Measurements from ENCODE around the gene AFDN. TPM values are rescaled to one million over a fixed set of nuclear protein-coding genes. Genes with fewer than 3 reads are reported as not detected.

Gene AFDN
- total RNA-seq, 3 donors from 2014 or later (not counting 1 experiment from before 2014, with no cell fraction given) = 6.3 to 9.3 (median 7.9) TPM

DNA sequence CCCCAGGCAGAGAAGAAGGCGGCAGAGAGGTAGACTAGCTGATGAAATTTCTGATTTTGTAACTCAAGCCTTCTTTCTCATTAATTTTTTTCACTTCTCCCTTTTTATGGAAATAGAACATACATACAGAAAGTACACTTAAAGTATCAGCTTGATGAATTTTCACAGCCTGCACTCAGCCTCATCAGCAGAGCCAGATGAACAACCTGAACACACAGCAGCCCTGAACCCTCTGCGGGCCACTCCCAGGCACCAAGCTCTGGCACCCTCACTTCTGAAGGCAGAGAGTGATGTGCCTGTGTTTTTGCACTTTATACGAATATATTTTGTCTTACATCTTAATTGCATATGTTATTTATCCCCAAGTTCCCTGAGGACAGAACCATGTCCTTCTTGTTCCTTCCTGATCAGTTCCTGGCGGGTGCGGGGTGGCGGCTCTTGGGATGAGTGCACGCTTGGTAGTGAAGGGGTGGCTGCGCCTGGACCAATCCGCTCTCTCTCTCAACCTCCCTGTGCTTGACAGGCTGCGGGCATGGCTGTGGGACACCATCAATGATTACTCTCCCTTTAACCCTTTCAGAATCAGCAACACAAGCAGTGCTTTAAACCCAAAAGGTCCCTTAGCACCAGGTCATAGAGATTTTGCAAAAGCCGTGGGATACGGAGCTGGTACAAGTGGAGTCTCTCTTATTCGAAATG is 34.8 kb upstream of the AFDN start:
- H3K4me3 Mint-ChIP-seq = no peak overlapping the region
- Histone ChIP-seq H3K4me1 (ENCODE audit: control insufficient read depth, insufficient read depth, low read length) (peaks cover 5% of the 10 kb centered on the region), H3K4me3 (ENCODE audit: low read length) (no peak overlapping the region), H3K9me3 (ENCODE audit: control insufficient read depth, insufficient read depth, low read length) (no peaks in the 10 kb centered on the region), H3K27ac (ENCODE audit: low read length) (no peak overlapping the region), H3K27me3 (ENCODE audit: control insufficient read depth, insufficient read depth, low read length) (peaks cover 12% of the 10 kb centered on the region), H3K36me3 (ENCODE audit: control insufficient read depth, insufficient read depth, low read length) (no peaks in the 10 kb centered on the region)
- H3K4me1 Mint-ChIP-seq = no peaks in the 10 kb centered on the region
- H3K27ac Mint-ChIP-seq = no peak overlapping the region
- no peaks in the 10 kb centered on the region for H3K36me3 Mint-ChIP-seq
- intact Hi-C loops (cut with micrococcal nuclease) = no loop called here
- DNase-seq (no peak), ATAC-seq (no peak)
- peaks cover 14 to 34% of the 10 kb centered on the region in 2 donors for H3K27me3 Mint-ChIP-seq (ENCODE audit: low read depth in 2 of 2)
- TF ChIP-seq, protein P1, sequence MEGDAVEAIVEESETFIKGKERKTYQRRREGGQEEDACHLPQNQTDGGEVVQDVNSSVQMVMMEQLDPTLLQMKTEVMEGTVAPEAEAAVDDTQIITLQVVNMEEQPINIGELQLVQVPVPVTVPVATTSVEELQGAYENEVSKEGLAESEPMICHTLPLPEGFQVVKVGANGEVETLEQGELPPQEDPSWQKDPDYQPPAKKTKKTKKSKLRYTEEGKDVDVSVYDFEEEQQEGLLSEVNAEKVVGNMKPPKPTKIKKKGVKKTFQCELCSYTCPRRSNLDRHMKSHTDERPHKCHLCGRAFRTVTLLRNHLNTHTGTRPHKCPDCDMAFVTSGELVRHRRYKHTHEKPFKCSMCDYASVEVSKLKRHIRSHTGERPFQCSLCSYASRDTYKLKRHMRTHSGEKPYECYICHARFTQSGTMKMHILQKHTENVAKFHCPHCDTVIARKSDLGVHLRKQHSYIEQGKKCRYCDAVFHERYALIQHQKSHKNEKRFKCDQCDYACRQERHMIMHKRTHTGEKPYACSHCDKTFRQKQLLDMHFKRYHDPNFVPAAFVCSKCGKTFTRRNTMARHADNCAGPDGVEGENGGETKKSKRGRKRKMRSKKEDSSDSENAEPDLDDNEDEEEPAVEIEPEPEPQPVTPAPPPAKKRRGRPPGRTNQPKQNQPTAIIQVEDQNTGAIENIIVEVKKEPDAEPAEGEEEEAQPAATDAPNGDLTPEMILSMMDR (IDR thresholded peaks at IDR 0.05) = no peak
- 87% methylated on average over 12 of the region's 13 CpGs for WGBS (ENCODE audit: insufficient coverage)
- H3K9me3 Mint-ChIP-seq = no peaks in the 10 kb centered on the region

DNA sequence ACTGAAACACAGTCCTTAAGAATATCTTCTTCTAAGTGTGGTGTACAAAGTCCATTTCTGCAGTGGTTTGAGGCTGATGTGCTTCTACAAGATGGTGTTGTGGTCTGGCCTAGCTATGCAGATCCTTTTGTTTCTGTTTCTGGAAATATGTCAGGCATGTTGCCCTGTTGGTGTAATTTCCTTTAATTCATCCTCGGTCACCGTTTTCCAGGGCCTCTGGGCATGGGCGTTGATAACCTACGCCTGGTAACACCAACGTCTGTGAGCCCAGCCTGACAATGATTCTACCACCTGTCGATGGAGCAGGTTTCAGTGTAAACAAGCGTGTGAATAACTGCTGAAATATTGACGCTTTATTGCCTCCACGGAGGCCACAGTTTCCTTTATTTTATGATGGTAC is 33.3 kb upstream of the AFDN start:
- peaks cover 18 to 45% of the 10 kb centered on the region in 2 donors for H3K27me3 Mint-ChIP-seq (ENCODE audit: low read depth in 2 of 2)
- no peak overlapping the region for H3K4me3 Mint-ChIP-seq

DNA sequence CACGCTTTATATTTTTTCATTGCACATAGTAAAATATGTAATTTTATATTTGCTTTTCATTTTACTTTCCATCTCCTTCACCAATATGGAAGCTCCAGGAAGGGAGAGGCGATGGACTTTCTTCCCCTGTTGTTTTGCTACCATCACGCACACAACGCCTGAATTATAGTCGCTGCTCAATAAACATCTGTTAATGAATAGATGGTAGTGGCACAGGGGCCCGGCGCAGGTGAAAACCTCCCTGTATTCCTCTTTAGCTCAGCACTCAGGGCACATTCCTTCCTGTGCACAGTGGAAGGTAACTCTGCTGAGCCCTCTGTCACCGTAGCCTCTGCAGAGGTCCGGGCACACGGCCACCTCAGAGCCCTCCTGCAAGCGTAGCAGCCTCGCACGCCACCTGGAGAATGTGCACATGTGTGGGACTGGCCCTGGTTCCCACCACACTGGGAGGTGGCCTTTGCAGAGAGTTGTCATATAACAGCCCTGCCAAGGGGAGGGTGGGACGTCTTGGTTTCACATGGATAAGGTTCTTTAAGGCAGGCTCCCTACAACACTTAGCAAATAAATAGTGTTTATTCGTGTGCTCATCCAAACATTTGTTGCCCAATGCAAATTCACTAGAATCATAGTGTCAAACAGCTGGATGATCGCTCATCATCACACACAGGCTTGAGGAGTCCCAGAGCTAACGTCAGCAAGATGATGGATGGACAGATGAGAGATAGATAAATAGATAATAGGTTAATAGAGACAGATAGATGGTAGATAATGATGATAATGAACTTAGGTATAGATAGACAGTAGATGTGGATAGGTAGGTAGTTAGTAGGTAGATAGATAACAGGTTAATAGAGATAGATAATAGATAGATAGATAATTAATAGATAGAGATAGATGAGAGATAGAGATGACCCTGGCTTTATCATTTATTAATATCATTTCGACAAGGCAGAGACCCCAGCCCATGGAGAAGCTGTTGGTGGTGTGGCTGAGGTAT is 32.3 kb upstream of the AFDN start:
- ATAC-seq (no peak), DNase-seq (no peak)
- H3K27ac Mint-ChIP-seq = no peak overlapping the region
- Histone ChIP-seq H3K27me3 (ENCODE audit: control insufficient read depth, insufficient read depth, low read length) (peaks cover 17% of the 10 kb centered on the region), H3K9me3 (ENCODE audit: control insufficient read depth, insufficient read depth, low read length) (no peaks in the 10 kb centered on the region), H3K36me3 (ENCODE audit: control insufficient read depth, insufficient read depth, low read length) (no peaks in the 10 kb centered on the region), H3K27ac (ENCODE audit: low read length) (no peak overlapping the region), H3K4me3 (ENCODE audit: low read length) (no peak overlapping the region), H3K4me1 (ENCODE audit: control insufficient read depth, insufficient read depth, low read length) (peaks cover 5% of the 10 kb centered on the region)
- H3K27me3 Mint-ChIP-seq (ENCODE audit: low read depth in 2 of 2) = peaks cover 18 to 49% of the 10 kb centered on the region in 2 donors
- H3K9me3 Mint-ChIP-seq = no peaks in the 10 kb centered on the region
- WGBS (ENCODE audit: insufficient coverage) = 88% methylated on average over 16 of the region's 18 CpGs
- intact Hi-C loops (cut with micrococcal nuclease) = no loop called here
- H3K36me3 Mint-ChIP-seq = no peaks in the 10 kb centered on the region
- no peak overlapping the region for H3K4me3 Mint-ChIP-seq
- TF ChIP-seq, protein P1 (IDR thresholded peaks at IDR 0.05) = no peak
- no peaks in the 10 kb centered on the region for H3K4me1 Mint-ChIP-seq

More for the DNA sequence above, 33.3 kb upstream of the AFDN start:
- Mint-ChIP-seq H3K36me3 (no peaks in the 10 kb centered on the region), H3K27ac (no peak overlapping the region), H3K4me1 (no peaks in the 10 kb centered on the region), H3K9me3 (no peaks in the 10 kb centered on the region)
- Histone ChIP-seq H3K27ac (ENCODE audit: low read length) (no peak overlapping the region), H3K27me3 (ENCODE audit: control insufficient read depth, insufficient read depth, low read length) (peaks cover 17% of the 10 kb centered on the region), H3K9me3 (ENCODE audit: control insufficient read depth, insufficient read depth, low read length) (no peaks in the 10 kb centered on the region), H3K4me1 (ENCODE audit: control insufficient read depth, insufficient read depth, low read length) (peaks cover 5% of the 10 kb centered on the region), H3K36me3 (ENCODE audit: control insufficient read depth, insufficient read depth, low read length) (no peaks in the 10 kb centered on the region), H3K4me3 (ENCODE audit: low read length) (no peak overlapping the region)
- intact Hi-C loops (cut with micrococcal nuclease) = no loop called here
- 64% methylated on average over 9 of the region's 9 CpGs for WGBS (ENCODE audit: insufficient coverage)
- DNase-seq (no peak), ATAC-seq (no peak)
- TF ChIP-seq, protein P1 (IDR thresholded peaks at IDR 0.05) = no peak

All from natural killer cell (primary cell).